ENCODE data around the gene MRPL10.

- TF ChIP-seq CTCF (IDR thresholded peaks at IDR 0.05; ENCODE audit: borderline replicate concordance, extremely low read depth, low read length, poor library complexity, severe bottlenecking) (no peak), EZH2 (IDR thresholded peaks at IDR 0.05; ENCODE audit: borderline replicate concordance, low read depth, low read length, severe bottlenecking) (no peak)
These were observed 16.8 kb upstream of the MRPL10 start for GRCh38 chr17:47848198-47848513.

All from DND-41 (cell line).